Stimulated activated CD8-positive, alpha-beta memory T cell treated with anti-CD3 and anti-CD28 coated beads, Interleukin-15, amount 100 ng/mL, for 1 hour (primary cell): ENCODE results near the gene ZBTB1.
"Not testable (repeated sequence)": the region's sequence is repeated elsewhere in the genome, so short reads cannot be mapped to it uniquely, and the experiment has no call there.

Source experiments
- DNase-seq: peaks from one replicate; pipeline ENCODE4 v3.0.0-alpha.2; 2020; ENCODE audit warnings: low read depth

The ZBTB1 gene

GRCh38 chr14:64531567-64531966 is 27.0 kb downstream of the ZBTB1 start:
- DNase-seq, result no peak

GRCh38 chr14:64536488-64537245 is 32.1 kb downstream of the ZBTB1 start:
- DNase-seq, result no peak

GRCh38 chr14:64540208-64541202 is 35.9 kb downstream of the ZBTB1 start, which contains the start of gene HSPA2:
TSS of gene HSPA2 (plus strand) at chr14:64540741. CDS start at chr14:64540850, 109 bp downstream.
- DNase-seq, result peak; percentile 83

GRCh38 chr14:64541261-64541971 is 36.8 kb downstream of the ZBTB1 start:
- DNase-seq, result no peak

- DNase-seq, result no peak
Observed at GRCh38 chr14:64541972-64542835, 37.6 kb downstream of the ZBTB1 start.

GRCh38 chr14:64542836-64543201 is 38.2 kb downstream of the ZBTB1 start:
- no peak for DNase-seq

- no peak for DNase-seq
Observed at GRCh38 chr14:64544607-64545312, 40.2 kb downstream of the ZBTB1 start.

- no peak for DNase-seq
Observed at GRCh38 chr14:64549016-64549415, 44.4 kb downstream of the ZBTB1 start.

- no peak for DNase-seq
Observed at GRCh38 chr14:64549791-64550620, 45.4 kb downstream of the ZBTB1 start, which contains the start of gene PPP1R36. TSS of gene PPP1R36 (plus strand) at chr14:64549961. CDS start at chr14:64549998, 37 bp downstream.

GRCh38 chr14:64550621-64551333 is 46.2 kb downstream of the ZBTB1 start:
- no peak for DNase-seq

- no peak for DNase-seq
Observed at GRCh38 chr14:64554556-64554955, 50.0 kb downstream of the ZBTB1 start.

- no peak for DNase-seq
Observed at GRCh38 chr14:64556526-64556925, 52.0 kb downstream of the ZBTB1 start.

- not testable (repeated sequence) for DNase-seq
Observed at GRCh38 chr14:64558216-64558615, 53.6 kb downstream of the ZBTB1 start.

GRCh38 chr14:64561631-64562030 is 57.1 kb downstream of the ZBTB1 start:
- DNase-seq, result no peak

GRCh38 chr14:64562436-64562835 is 57.9 kb downstream of the ZBTB1 start:
- no peak for DNase-seq

- no peak for DNase-seq
Observed at GRCh38 chr14:64563696-64564095, 59.1 kb downstream of the ZBTB1 start.

GRCh38 chr14:64566651-64567122 is 62.1 kb downstream of the ZBTB1 start:
- DNase-seq, result no peak

- DNase-seq, result no peak
Observed at GRCh38 chr14:64569138-64569631, 64.6 kb downstream of the ZBTB1 start.

- not testable (repeated sequence) for DNase-seq
Observed at GRCh38 chr14:64569646-64570045, 65.1 kb downstream of the ZBTB1 start.
